ENCODE data around the gene BTD.
"Not testable (repeated sequence)": the region's sequence is repeated elsewhere in the genome, so short reads cannot be mapped to it uniquely, and the experiment has no call there.

BTD gene

GRCh38 chr3:15602816-15603215, 1.3 kb downstream of the BTD start:
- not testable (repeated sequence) for DNase-seq (ENCODE audit: low spot score)

GRCh38 chr3:15604584-15604983, 3.0 kb downstream of the BTD start:
- not testable (repeated sequence) for DNase-seq (ENCODE audit: low spot score)

GRCh38 chr3:15606434-15606891, 4.9 kb downstream of the BTD start:
- no peak for DNase-seq (ENCODE audit: low spot score)

DNA sequence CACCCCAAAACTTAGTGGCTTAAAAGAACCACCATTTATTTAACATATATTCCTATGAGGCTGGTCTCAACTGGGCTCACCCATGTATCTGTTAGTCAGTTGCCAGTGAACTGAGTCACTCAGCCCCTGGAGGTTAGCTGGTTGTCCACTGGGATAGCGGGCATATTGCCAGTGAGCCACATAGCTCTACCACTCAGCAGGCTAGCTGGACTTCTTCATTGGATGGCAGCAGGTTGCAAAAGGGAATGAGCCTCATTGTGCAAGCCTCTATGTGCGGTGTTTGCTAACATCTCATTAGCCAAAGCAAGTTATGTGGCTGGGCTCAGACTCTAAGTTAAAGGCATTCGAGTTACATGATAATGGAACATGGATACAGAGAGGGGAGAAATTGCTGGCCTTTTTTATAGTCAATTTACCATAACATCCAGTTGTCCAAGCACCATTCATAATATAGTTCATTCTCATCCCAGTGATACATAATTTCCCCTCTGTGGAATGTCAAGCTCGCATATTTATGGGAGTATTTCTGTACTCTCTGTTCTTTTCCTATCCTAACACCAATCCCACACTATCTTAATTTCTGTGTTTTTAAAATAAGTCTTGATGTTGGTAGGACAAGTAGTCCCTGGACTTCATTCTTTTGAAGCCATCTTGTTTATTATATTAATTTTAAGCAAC, 8.7 kb downstream of the BTD start:
- DNase-seq (ENCODE audit: low spot score): no peak

DNA sequence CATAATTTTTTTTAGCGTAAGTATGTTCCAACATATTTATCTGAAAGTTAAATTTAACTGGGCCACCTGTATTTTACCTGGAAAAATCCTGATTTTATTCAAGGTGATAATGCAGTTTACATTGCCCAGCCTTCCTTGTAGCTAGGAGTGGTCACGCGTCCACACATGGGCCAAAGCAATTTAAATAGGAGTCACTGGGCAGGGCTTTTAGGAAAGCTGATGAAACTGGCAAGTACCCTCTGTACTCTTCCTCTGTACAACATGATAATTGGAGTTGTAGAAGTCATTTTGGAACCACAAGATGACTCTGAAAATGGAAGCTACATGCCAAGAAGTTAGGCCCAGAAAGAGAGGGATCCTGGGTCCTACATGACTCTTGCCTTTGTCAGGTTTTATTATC, 9.5 kb downstream of the BTD start:
- DNase-seq (ENCODE audit: low spot score): no peak

DNA sequence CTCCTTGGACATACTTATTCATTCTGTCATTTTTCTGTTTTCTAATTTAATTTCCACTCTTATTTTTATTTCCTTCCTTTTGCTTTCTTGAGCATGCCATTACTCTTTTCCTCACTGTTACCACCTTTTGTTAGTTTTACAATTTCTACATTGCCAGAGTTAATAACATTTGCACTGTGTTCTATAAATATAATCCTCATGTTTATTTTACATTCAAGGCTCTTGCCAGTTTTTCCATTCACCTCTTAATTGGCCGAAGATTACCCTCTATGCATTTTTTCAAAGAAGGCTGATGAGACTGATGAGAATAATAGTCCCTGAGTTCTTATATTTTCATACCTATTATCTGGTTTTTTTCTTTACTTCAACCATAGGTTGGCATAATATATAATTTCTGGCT, 10.5 kb downstream of the BTD start:
- no peak for DNase-seq (ENCODE audit: low spot score)

DNA sequence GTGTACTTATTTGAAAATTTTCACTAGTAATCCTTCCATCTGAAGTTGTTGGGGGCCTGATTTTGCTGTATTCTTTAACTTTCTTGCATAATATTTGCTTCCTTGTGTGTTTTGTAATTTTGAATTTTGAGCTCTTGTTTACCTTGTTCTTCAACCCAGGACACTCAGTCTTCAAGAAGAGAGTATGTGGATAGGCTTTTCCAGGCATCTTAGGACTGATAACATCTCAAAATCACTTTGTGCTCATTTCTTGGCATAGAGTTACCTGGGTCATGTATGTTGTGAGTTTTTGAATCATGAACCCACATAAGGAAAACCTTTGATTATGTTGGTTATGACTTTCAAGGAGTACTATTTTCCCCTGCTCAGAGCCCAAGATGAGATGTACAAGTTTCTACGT, 13.4 kb downstream of the BTD start:
- no peak for DNase-seq (ENCODE audit: low spot score)

DNA sequence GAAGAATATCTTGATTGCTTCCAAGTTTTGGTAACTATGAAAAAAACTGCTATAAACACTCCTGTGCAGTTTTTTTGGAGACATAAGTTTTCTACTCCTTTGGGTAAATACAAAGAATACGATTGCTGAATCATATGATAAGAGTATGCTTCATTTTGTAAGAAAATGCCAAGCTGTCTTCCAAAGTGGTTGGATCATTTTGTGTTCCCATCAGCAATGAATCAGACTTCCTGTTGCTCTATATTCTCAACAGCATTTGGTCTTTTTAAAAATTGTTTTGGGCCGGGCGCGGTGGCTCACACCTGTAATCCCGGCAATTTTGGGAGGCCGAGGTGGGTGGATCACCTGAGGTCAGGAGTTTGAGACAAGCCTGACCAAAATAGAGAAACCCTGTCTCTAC, 14.5 kb downstream of the BTD start:
- no peak for DNase-seq (ENCODE audit: low spot score)

DNA sequence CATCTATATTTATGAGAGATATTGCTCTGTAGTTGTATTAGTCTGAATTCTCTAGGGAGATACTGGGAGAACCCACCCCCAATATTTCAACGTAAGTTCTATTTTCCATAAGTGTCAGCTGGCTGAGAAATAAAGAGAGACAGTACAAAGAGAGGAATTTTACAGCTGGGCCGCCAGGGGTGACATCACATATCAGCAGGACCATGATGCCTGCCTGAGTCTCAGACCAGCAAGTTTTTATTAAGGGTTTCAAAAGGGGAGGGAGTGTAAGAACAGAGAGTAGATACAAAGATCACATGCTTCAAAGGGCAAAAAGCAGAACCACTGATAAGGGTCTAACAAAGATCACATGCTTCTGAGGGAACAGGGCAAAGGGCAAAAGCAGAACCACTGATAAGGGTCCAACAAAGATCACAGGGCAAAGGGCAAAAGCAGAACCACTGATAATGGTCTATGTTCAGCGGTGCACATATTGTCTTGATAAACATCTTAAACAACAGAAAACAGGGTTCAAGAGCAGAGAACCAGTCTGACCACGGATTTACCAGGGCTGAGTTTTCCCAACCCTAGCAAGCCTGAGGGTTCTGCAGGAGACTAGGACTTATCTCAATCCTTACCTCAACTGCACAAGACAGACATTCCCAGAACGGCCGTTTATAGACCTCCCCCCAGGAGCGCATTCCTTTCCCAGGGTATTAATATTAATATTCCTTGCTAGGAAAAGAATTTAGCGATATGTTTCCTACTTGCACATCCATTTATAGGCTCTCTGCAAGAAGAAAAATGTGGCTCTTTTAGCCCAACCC, 18.3 kb downstream of the BTD start:
- DNase-seq (ENCODE audit: low spot score): not testable (repeated sequence)

GRCh38 chr3:15623535-15624440, 22.2 kb downstream of the BTD start:
- no peak for DNase-seq (ENCODE audit: low spot score)

GRCh38 chr3:15628967-15629366, 27.4 kb downstream of the BTD start:
- DNase-seq (ENCODE audit: low spot score): no peak

DNA sequence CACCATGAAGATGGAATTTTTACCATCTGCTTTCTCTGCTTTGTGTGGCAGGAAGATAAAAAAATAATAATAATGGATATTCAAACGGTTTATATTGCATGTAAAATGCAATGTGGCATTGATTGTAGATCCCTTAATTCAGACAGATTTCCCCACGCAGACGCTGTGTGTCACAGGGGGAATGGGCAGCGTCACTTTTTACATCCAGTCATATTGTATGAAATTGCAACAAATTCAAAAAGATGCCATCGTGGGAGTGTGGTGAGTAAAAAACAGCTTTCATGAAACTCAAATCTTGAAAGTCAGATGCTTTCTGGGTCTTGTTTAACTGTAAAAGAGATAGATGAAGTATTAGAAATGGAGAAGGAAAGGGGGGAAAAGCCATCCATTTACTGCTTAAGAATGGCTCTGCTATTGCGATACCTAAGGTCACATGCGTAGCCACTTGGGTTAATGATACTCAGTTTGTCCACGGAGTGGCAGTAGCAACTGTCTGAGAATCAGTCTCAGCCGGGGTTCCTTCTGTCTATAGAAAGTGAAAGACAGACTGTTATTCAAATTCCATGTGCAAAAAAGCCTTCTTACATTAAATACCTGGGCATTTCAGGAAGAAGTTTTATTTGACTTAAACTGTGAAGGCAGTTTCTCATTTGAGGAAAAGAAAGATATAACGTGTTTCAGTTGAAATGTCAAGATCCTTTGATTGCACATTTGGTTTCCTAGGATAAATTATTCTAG, 28.5 kb downstream of the BTD start:
- DNase-seq (ENCODE audit: low spot score): peak; percentile 84

- no peak for DNase-seq (ENCODE audit: low spot score)
Measured at GRCh38 chr3:15630646-15631350, 29.3 kb downstream of the BTD start.

DNA sequence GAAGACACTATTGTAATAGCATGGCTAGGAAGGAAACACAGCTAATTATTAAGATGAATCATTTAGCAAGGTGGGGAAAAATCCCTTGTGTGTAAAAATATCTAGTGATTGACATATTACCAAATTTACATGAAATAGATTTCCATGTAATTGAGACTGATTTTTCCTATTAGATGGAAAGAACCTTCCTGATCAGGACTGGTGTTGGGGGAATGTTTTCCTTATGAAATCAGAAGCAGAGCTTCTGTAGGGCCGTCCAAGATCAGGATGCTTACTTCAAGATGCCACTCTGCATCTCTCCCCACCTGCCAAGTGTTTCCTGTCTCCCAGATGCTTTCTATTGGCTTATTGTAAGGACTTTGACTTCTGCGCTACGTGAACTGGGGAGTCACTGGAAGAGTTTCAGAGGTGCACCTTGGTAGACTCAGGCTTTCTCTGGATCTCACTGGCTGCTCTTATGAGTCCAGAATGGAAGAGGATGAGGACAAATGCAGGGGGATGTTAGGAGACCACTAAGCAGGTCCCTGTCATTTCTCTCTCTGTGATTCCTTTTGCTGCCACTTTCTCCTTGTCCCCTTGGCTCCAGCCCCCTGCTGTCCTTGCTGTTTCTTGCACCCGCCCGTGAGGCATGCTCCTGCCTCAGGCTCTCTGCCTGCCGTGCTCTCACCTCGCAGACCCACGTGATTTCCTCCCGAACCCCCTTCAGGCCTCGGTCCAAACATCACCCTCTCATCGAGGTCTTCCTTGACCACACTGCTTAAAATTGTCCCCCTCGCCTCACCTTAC, 30.1 kb downstream of the BTD start:
- no peak for DNase-seq (ENCODE audit: low spot score)

- no peak for DNase-seq (ENCODE audit: low spot score)
Measured at GRCh38 chr3:15632212-15632580, 30.7 kb downstream of the BTD start.

- DNase-seq (ENCODE audit: low spot score): no peak
Measured at GRCh38 chr3:15633159-15633558, 31.6 kb downstream of the BTD start.

DNA sequence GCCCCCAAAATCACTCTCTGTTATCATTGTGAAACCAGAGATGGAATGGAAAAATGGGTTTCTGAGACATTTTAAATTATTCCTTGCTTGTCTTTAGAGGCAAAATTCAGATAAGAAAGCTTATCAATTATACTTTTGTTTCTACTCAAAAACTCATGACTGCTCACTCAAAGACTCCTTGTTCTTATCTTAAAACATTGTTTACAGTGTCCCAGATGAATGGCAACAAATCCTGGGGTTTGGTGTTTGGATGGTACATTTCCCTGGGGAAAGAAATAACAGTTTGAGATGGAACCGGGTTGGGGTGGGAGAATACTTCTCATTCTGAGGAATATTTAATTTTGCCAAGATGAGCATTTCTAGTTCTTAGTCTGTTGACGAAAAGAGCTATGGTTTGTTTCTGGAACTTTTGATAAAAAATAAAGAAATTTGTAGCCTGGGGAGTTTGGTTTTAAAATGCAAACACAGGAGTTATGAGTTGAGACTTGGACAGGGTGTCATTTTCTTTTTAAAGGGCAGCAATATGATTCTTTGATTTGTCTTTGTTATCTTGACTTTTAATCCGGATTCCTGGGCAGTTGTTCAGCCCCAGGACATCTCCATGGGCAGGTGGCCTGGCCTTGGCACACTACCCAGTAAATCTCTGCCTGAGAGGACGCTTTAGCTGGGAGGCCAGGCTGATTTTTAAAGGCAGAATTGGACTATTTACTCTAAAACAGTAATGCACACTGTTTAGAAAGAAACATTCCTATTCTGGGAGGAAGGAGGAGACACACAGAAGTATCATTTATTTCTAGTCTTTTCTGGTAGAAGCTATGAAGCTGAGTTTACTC, 32.4 kb downstream of the BTD start:
- no peak for DNase-seq (ENCODE audit: low spot score)

DNA sequence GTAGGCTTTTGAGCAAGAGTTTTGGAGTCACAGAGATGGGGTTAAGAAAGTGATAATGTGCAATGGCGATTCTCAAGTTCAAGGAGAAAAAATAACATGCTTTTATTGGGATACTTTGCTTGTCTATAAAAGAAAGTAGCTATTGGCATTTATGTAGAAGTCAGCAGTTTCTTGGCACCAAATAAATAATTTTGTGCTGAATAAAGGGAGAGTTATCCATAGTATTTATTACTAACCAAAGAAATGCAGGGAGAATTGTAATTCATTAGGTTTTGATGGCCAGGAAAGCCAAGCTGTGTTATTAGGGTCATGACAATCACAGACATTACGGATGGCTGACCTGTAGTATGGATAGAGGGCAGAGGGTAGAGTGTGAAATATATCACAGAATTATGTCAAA, 33.1 kb downstream of the BTD start:
- no peak for DNase-seq (ENCODE audit: low spot score)

DNA sequence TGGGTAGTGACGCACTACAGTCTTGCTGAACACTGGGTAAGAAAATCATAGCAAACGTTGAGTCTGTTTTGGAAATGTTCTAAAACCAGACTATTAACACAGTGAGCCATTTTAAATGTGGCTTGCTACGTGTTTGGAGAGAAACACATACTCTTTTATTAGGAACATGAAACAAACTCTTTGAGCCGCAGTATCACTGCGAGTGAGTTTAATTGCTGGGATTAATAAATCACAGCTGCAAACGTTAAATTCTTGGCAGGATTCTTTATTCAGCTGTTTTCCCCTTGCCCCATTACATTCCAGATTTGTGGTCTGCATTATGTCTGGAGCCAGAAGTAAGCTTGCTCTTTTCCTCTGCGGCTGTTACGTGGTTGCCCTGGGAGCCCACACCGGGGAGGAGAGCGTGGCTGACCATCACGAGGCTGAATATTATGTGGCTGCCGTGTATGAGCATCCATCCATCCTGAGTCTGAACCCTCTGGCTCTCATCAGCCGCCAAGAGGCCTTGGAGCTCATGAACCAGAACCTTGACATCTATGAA, 33.6 kb downstream of the BTD start:
- no peak for DNase-seq (ENCODE audit: low spot score)
